PC-9 (cell line): Measurements from ENCODE around the gene ZWINT. TPM values are rescaled to one million over a fixed set of nuclear protein-coding genes. Genes with fewer than 3 reads are reported as not detected.

ENCODE experiments used
- BruUV-seq: library from RNA; stranded (reverse); fragments of 400-500 nt; replicated peaks from 2 replicates; lab custom pipeline; 2021; lab: Mats Ljungman, UMichigan
- CTCF ChIA-PET: fragments of 300-600 bp; sonication (Branson Sonifier 250); formaldehyde crosslinking; loops from one replicate; lab custom pipeline; 2022; ENCODE audit warnings: antibody characterized with exemption; lab: Charles Lee
- POLR2A ChIA-PET: fragments of 300-600 bp; sonication (Branson Sonifier 250); formaldehyde crosslinking; loops from one replicate; lab custom pipeline; 2022; ENCODE audit warnings: antibody characterized with exemption; ENCODE audit not compliant: unreplicated experiment; lab: Charles Lee
- DNase-seq, 2 experiments: peaks; one replicate each; pipeline versions ENCODE4 v3.0.0 to v3.0.0-alpha.2; 2015 to 2022; ENCODE audit warnings: mixed read lengths in 1 of 2
- H2AFZ ChIP-seq: fragments of 200-600 bp; sonication (generic); 2 replicates; pipeline ENCODE4 v1.8.1; 2017; ENCODE audit warnings: antibody characterized with exemption
- H3F3A ChIP-seq: fragments of 200-600 bp; sonication (generic); 2 replicates; pipeline ENCODE4 v1.8.1; 2017; ENCODE audit warnings: antibody characterized with exemption, mild to moderate bottlenecking, low read depth; ENCODE audit not compliant: insufficient read depth
- H3K27ac ChIP-seq: fragments of 200-600 bp; sonication (generic); 2 replicates; pipeline ENCODE4 v1.6.1; 2016; ENCODE audit warnings: mixed run types
- H3K27me3 ChIP-seq: fragments of 200-600 bp; sonication (generic); 2 replicates; pipeline ENCODE4 v1.6.1; 2016; ENCODE audit warnings: low read depth, mixed run types; ENCODE audit not compliant: insufficient read depth
- H3K36me3 ChIP-seq: fragments of 200-600 bp; sonication (generic); 2 replicates; pipeline ENCODE4 v1.6.1; 2016; ENCODE audit warnings: low read depth, mixed run types
- H3K4me1 ChIP-seq: fragments of 200-600 bp; sonication (generic); replicated peaks from 2 replicates; pipeline ENCODE4 v1.6.1; 2016; ENCODE audit warnings: mixed run types; ENCODE audit not compliant: insufficient read depth
- H3K4me2 ChIP-seq: fragments of 200-600 bp; sonication (generic); 2 replicates; pipeline ENCODE4 v1.6.1; 2017; ENCODE audit warnings: mixed run types
- H3K4me3 ChIP-seq: fragments of 200-600 bp; sonication (generic); 2 replicates; pipeline ENCODE4 v1.6.1; 2016; ENCODE audit warnings: mixed run types
- H3K79me2 ChIP-seq: fragments of 200-600 bp; sonication (generic); 2 replicates; pipeline ENCODE4 v1.6.1; 2017; ENCODE audit warnings: low read depth, mixed run types
- H3K9me2 ChIP-seq: fragments of 200-600 bp; sonication (generic); 2 replicates; pipeline ENCODE4 v1.8.1; 2017; ENCODE audit warnings: mild to moderate bottlenecking; ENCODE audit not compliant: insufficient read depth
- H3K9me3 ChIP-seq: fragments of 200-600 bp; sonication (generic); 2 replicates; pipeline ENCODE4 v1.8.1; 2016; ENCODE audit warnings: low read depth; ENCODE audit not compliant: insufficient read depth
- H4K20me1 ChIP-seq: fragments of 200-600 bp; sonication (generic); 2 replicates; pipeline ENCODE4 v1.8.1; 2017; ENCODE audit not compliant: insufficient read depth
- CTCF ChIP-seq: fragments of 200-600 bp; sonication (generic); conservative IDR thresholded peaks from 2 replicates; pipeline ENCODE4 v1.6.1; 2017; ENCODE audit warnings: mixed run types, antibody characterized with exemption, mild to moderate bottlenecking, moderate library complexity
- EZH2 ChIP-seq: fragments of 200-600 bp; sonication (generic); IDR thresholded peaks from 2 replicates; pipeline ENCODE4 v1.8.0; 2017; ENCODE audit warnings: antibody characterized with exemption, low read depth
- intact Hi-C: fragments of 100-400 bp; cut with micrococcal nuclease; formaldehyde crosslinking; loops from one replicate; pipeline ENCODE4 v1.10.0; 2022; ENCODE audit not compliant: unreplicated experiment
- total RNA-seq: library from RNA; stranded (reverse); gene quantifications from 2 replicates; pipeline ENCODE4 v1.2.3, GENCODE V29; 2021

Gene ZWINT
- total RNA-seq, 1 experiment from 2014 or later, result 102 TPM

DNA sequence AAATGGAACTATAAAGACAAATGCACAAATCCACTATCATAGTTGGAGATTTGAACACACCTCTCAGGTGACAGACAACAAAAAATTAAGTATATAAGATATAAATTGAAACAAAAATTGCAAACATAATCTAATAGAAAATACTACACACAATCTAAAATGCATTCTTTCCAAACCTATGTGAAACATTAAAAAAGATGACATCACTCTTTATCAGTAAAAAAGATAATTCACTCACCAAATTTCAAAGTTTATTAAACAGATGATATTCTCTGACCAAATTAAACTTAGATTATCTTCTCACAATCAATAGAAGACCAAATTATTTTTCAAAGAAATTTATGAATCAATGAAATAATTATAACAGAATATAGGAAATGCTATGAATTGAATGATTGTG, 4.0 kb downstream of the ZWINT start:
- H3K36me3 ChIP-seq, result peaks cover 12% of the 10 kb centered on the region
- H3F3A ChIP-seq, result no peaks in the 10 kb centered on the region
- no peak overlapping the region for H3K4me3 ChIP-seq
- H4K20me1 ChIP-seq, result no peaks in the 10 kb centered on the region
- BruUV-seq, result no TSS peak
- peaks cover 8% of the 10 kb centered on the region; the same call in 1 of the 2 replicates for H3K4me1 ChIP-seq
- POLR2A ChIA-PET, result no interaction called here
- TF ChIP-seq CTCF, result no peak
- no peak for TF ChIP-seq EZH2
- no peaks in the 10 kb centered on the region for H3K9me2 ChIP-seq
- H2AFZ ChIP-seq, result no peak overlapping the region
- H3K9me3 ChIP-seq, result no peaks in the 10 kb centered on the region
- intact Hi-C loops, result no loop called here
- peaks cover 14% of the 10 kb centered on the region for H3K79me2 ChIP-seq
- no peaks in the 10 kb centered on the region for H3K27me3 ChIP-seq
- no peak overlapping the region for H3K4me2 ChIP-seq
- no peak overlapping the region for H3K27ac ChIP-seq
- CTCF ChIA-PET, result no interaction called here
- no peak for DNase-seq

DNA sequence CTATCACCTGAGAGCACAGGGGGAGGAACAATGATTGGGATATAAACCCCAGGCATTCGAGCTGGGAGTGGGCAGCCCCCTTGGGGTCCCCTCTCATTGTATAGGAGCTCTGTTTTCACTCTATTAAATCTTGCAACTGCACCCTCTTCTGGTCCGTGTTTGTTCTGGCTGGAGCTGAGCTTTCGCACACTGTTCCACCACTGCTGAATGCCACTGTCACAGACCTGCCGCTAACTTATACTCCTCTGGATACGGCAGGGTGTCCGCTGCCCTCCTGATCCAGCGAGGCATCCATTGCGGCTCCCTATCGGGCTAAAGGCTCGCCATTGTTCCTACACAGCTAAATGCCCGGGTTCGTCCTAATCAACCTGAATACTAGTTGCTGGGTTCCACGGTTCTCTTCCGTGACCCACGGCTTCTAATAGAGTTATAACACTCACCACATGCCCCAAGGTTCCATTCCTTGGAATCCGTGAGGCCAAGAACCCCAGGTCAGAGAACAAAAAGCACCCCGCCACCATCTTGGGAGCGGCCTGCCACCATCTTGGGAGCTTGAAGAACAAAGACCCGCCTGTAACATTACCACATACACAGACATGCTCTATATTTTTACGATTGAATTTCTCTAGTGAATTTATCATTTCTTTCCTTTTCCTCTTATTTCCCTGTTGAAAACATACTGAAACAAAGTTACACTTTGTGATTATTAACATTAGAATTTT, 9.0 kb downstream of the ZWINT start:
- BruUV-seq, result no TSS peak
- no peak overlapping the region for H3K27ac ChIP-seq
- intact Hi-C loops, result no loop called here
- TF ChIP-seq CTCF (no peak), EZH2 (no peak)
- H3K4me3 ChIP-seq, result no peak overlapping the region
- peaks cover 3% of the 10 kb centered on the region for H3K4me1 ChIP-seq
- H3K9me3 ChIP-seq, result no peaks in the 10 kb centered on the region
- no peak overlapping the region for H3K4me2 ChIP-seq
- no peaks in the 10 kb centered on the region for H3K79me2 ChIP-seq
- H2AFZ ChIP-seq, result no peak overlapping the region
- no peak for DNase-seq
- ChIA-PET CTCF (no interaction called here), POLR2A (no interaction called here)
- no peaks in the 10 kb centered on the region for H3K27me3 ChIP-seq
- no peaks in the 10 kb centered on the region for H4K20me1 ChIP-seq
- no peaks in the 10 kb centered on the region for H3K9me2 ChIP-seq
- 0 out of 2 replicates have a peak, but pooled peaks cover under 1% of the 10 kb centered on the region for H3K36me3 ChIP-seq
- no peaks in the 10 kb centered on the region for H3F3A ChIP-seq

- no peak for DNase-seq
- Histone ChIP-seq H3K79me2 (no peaks in the 10 kb centered on the region), H3F3A (no peaks in the 10 kb centered on the region), H3K4me2 (no peak overlapping the region), H3K9me3 (no peaks in the 10 kb centered on the region), H2AFZ (no peak overlapping the region), H3K27ac (no peak overlapping the region), H3K4me3 (no peak overlapping the region), H3K9me2 (no peaks in the 10 kb centered on the region), H4K20me1 (no peaks in the 10 kb centered on the region), H3K27me3 (no peaks in the 10 kb centered on the region), H3K36me3 (no peaks in the 10 kb centered on the region), H3K4me1 (peaks cover 11% of the 10 kb centered on the region)
- CTCF ChIA-PET, result no interaction called here
- 0 out of 2 replicates have a peak, but pooled peaks have one; percentile 30 for TF ChIP-seq CTCF
- no peak for TF ChIP-seq EZH2
- POLR2A ChIA-PET, result interaction anchor here (0.6 kb wide), 1 partner anchor 12 kb away, joined by 6 read pairs; no protein-coding TSS in a partner anchor
- no TSS peak for BruUV-seq
- intact Hi-C loops, result no loop called here
Observed at GRCh38 chr10:56349611-56350010, 11.4 kb downstream of the ZWINT start.
